MM.1S (cell line): Measurements from ENCODE around the gene CAMK2G.

Experiments
- DNase-seq: peaks from one replicate; pipeline ENCODE4 v3.0.0-alpha.2; 2015
- H2AFZ ChIP-seq: fragments of 300-600 bp; sonication (generic); 2 replicates; pipeline ENCODE4 v1.6.0; 2016; ENCODE audit warnings: antibody characterized with exemption, low read length
- H3F3A ChIP-seq: fragments of 300-600 bp; sonication (generic); 2 replicates; pipeline ENCODE4 v1.6.1; 2016; ENCODE audit warnings: mild to moderate bottlenecking, antibody characterized with exemption, low read length, moderate library complexity, mixed read lengths; ENCODE audit not compliant: insufficient read depth
- H3K27ac ChIP-seq: fragments of 300-600 bp; sonication (generic); 2 replicates; pipeline ENCODE4 v1.5.1; 2016; ENCODE audit warnings: mild to moderate bottlenecking, low read length
- H3K27me3 ChIP-seq: fragments of 300-600 bp; sonication (generic); replicated peaks from 2 replicates; pipeline ENCODE4 v1.6.0; 2016; ENCODE audit warnings: low read length; ENCODE audit not compliant: insufficient read depth
- H3K36me3 ChIP-seq: fragments of 300-600 bp; sonication (generic); replicated peaks from 2 replicates; pipeline ENCODE4 v1.6.1; 2016; ENCODE audit warnings: mild to moderate bottlenecking, low read length, mixed read lengths; ENCODE audit not compliant: insufficient read depth
- H3K4me1 ChIP-seq: fragments of 300-600 bp; sonication (generic); 2 replicates; pipeline ENCODE4 v1.6.1; 2016; ENCODE audit warnings: low read length, mixed read lengths
- H3K4me2 ChIP-seq: fragments of 300-600 bp; sonication (generic); 2 replicates; pipeline ENCODE4 v1.6.0; 2016; ENCODE audit warnings: low read depth, low read length
- H3K4me3 ChIP-seq: fragments of 300-600 bp; sonication (generic); 2 replicates; pipeline ENCODE4 v1.5.1; 2016; ENCODE audit warnings: low read length, mixed read lengths
- H3K79me2 ChIP-seq: fragments of 300-600 bp; sonication (generic); 2 replicates; pipeline ENCODE4 v1.6.1; 2016; ENCODE audit warnings: mixed run types, low read length, mixed read lengths
- H3K9ac ChIP-seq: fragments of 300-600 bp; sonication (generic); 2 replicates; pipeline ENCODE4 v1.6.1; 2016; ENCODE audit warnings: low read length, mixed read lengths
- H3K9me2 ChIP-seq: fragments of 300-600 bp; sonication (generic); replicated peaks from 2 replicates; pipeline ENCODE4 v1.6.1; 2016; ENCODE audit warnings: mild to moderate bottlenecking, low read length, mixed read lengths; ENCODE audit not compliant: insufficient read depth
- H3K9me3 ChIP-seq: fragments of 300-600 bp; sonication (generic); replicated peaks from 2 replicates; pipeline ENCODE4 v1.6.1; 2016; ENCODE audit warnings: mild to moderate bottlenecking, low read length, mixed read lengths; ENCODE audit not compliant: insufficient read depth
- H4K20me1 ChIP-seq: fragments of 300-600 bp; sonication (generic); 2 replicates; pipeline ENCODE4 v1.6.1; 2016; ENCODE audit warnings: mild to moderate bottlenecking, low read length, moderate library complexity, mixed read lengths; ENCODE audit not compliant: insufficient read depth
- EZH2 ChIP-seq: fragments of 300-600 bp; sonication (generic); optimal IDR thresholded peaks from 2 replicates; pipeline ENCODE3; 2017; ENCODE audit warnings: low read depth, mild to moderate bottlenecking, antibody characterized with exemption, low read length, mixed read lengths
- EZH2phosphoT487 ChIP-seq: fragments of 300-600 bp; sonication (generic); IDR thresholded peaks from 2 replicates; pipeline ENCODE4 v1.6.1; 2018; ENCODE audit warnings: antibody characterized with exemption, low read length
- TF ChIP-seq, protein P1 (sequence below): fragments of 300-600 bp; sonication (generic); IDR thresholded peaks from 2 replicates; pipeline ENCODE4 v1.5.1; 2016; ENCODE audit warnings: antibody characterized with exemption, low read length, mixed read lengths

The CAMK2G gene

DNA sequence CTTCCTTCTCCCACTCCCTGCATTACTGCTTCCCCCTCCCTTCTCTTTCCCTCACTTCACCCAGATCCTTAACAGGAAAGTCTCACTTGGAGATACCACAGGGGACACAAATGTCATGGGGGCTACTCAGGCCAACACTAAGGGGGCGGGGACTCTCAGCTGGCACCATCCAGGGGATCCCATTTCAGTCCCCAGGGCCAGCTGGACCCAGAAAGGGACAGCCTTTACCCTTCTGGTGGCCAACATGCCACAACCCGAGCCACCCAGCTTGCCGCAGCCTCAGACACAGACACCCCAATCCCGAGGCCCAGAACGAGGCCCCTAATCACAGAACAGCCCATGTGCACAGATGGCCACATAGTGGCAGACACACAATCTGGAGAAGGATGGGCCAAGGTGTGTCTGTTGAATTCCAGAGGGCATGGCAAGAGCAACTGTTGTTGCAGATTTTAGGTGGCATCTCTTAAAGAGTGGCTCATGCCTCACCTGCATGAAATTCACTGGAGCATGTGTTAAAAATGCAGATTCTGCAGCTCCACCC is 5.6 kb downstream of the CAMK2G start:
- TF ChIP-seq EZH2, result no peak
- TF ChIP-seq EZH2phosphoT487, result no peak
- TF ChIP-seq, protein P1, sequence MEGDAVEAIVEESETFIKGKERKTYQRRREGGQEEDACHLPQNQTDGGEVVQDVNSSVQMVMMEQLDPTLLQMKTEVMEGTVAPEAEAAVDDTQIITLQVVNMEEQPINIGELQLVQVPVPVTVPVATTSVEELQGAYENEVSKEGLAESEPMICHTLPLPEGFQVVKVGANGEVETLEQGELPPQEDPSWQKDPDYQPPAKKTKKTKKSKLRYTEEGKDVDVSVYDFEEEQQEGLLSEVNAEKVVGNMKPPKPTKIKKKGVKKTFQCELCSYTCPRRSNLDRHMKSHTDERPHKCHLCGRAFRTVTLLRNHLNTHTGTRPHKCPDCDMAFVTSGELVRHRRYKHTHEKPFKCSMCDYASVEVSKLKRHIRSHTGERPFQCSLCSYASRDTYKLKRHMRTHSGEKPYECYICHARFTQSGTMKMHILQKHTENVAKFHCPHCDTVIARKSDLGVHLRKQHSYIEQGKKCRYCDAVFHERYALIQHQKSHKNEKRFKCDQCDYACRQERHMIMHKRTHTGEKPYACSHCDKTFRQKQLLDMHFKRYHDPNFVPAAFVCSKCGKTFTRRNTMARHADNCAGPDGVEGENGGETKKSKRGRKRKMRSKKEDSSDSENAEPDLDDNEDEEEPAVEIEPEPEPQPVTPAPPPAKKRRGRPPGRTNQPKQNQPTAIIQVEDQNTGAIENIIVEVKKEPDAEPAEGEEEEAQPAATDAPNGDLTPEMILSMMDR, result no peak
- Histone ChIP-seq H3F3A (peaks cover 13% of the 10 kb centered on the region; the same call in 1 of the 2 replicates), H3K4me3 (no peak overlapping the region), H3K4me1 (peaks cover 24% of the 10 kb centered on the region), H3K9me2 (no peaks in the 10 kb centered on the region), H3K27me3 (no peaks in the 10 kb centered on the region), H3K79me2 (peaks cover 50% of the 10 kb centered on the region), H3K4me2 (no peak overlapping the region), H4K20me1 (no peaks in the 10 kb centered on the region; the same call in 1 of the 2 replicates), H3K27ac (no peak overlapping the region), H2AFZ (no peak overlapping the region), H3K9ac (no peak overlapping the region), H3K36me3 (no peaks in the 10 kb centered on the region), H3K9me3 (no peaks in the 10 kb centered on the region)
- no peak for DNase-seq

DNA sequence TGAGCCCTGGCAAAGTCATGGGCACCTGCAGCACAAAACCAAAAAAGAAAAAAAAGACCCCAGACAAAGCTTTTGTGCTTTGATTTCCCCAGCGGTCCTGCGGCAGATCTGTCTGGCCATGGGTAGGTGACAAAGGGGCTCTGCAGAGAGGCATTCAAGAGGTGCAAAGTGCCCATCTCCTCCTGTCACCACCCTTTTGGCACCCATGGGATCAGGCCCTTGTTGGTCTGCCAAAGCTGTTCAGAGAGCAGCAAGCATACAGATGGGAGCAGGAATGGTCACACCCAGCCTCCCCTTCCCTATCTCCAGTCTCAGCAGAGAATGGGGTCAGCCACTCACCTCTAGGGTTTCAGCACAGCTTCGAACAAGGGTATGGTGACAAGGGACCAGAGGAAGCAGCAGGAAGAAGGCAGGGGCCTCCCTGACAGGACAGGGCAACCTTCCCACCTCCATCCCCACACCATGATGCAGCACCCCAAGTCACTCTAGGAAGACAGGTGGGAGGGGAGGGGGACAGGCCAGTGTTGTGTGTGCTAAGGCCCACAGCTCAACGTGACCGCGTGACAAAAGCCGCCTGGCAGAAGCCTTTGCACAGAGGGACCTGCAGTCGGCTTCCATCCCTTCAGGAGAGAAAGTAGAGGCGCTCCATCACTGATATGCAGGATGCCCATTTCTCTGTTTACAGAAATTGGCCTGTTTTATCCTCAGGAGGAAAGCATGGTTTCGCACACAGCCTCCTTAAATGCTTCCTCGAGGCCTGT is 6.3 kb downstream of the CAMK2G start:
- Histone ChIP-seq H3K4me2 (no peak overlapping the region), H3F3A (peaks cover 13% of the 10 kb centered on the region; the same call in 1 of the 2 replicates), H3K9ac (no peak overlapping the region), H3K27me3 (no peaks in the 10 kb centered on the region), H3K27ac (no peak overlapping the region), H4K20me1 (no peaks in the 10 kb centered on the region), H3K9me3 (no peaks in the 10 kb centered on the region), H2AFZ (no peak overlapping the region), H3K4me1 (peaks cover 21% of the 10 kb centered on the region), H3K9me2 (no peaks in the 10 kb centered on the region), H3K36me3 (no peaks in the 10 kb centered on the region), H3K4me3 (no peak overlapping the region), H3K79me2 (peaks cover 51% of the 10 kb centered on the region)
- TF ChIP-seq EZH2phosphoT487, result no peak
- no peak for TF ChIP-seq EZH2
- TF ChIP-seq, protein P1, result no peak
- DNase-seq, result no peak

DNA sequence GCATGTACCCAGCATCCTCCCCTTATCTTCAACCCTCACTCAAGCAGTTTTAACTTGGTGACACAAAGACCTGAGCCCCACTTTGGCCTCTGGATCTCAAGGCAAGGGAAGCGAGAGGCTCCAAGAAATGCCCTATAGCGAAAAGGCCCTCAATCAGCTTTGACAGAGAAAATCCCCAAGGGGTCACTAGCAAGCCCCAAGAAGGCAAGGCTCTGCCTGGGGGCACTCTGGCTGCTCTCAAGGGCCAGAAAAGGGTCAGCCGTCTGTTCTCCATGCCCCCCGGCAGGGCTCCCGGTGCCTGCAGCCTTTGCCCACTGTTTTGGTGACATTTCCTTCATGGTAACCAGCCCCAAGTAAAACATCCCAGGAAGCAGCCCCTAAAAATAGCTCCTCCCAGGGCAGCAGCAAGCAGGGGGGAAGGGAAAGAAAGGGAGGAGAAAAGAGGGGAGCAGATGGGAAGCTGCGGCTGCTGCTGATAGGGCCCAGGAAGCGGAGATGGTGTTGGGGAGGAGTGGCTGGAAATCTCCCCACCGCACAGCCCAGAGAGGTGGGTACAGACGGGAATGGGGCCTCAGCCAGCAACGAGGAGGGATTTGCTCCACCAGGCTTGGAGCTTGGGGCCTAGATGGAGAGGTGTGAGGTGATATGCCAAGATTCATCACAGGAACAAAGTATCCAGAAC is 7.1 kb downstream of the CAMK2G start:
- H3K9ac ChIP-seq, result no peak overlapping the region
- TF ChIP-seq, protein P1, result no peak
- TF ChIP-seq EZH2 (no peak), EZH2phosphoT487 (no peak)
- no peaks in the 10 kb centered on the region for H3K36me3 ChIP-seq
- no peak overlapping the region for H3K4me3 ChIP-seq
- peaks cover 13% of the 10 kb centered on the region; the same call in 1 of the 2 replicates for H3F3A ChIP-seq
- H3K27me3 ChIP-seq, result no peaks in the 10 kb centered on the region
- peaks cover 49% of the 10 kb centered on the region for H3K79me2 ChIP-seq
- DNase-seq, result no peak
- H3K4me2 ChIP-seq, result no peak overlapping the region
- H3K4me1 ChIP-seq, result peaks cover 21% of the 10 kb centered on the region
- no peaks in the 10 kb centered on the region for H4K20me1 ChIP-seq
- no peaks in the 10 kb centered on the region for H3K9me3 ChIP-seq
- H3K9me2 ChIP-seq, result no peaks in the 10 kb centered on the region
- no peak overlapping the region for H3K27ac ChIP-seq
- no peak overlapping the region for H2AFZ ChIP-seq
